DND-41 (cell line): ENCODE measurements around the gene SNORC.

Source experiments
- EZH2 ChIP-seq: IDR thresholded peaks from 3 replicates; pipeline ENCODE4 v1.6.1; 2012; ENCODE audit warnings: borderline replicate concordance, low read depth, mild to moderate bottlenecking, moderate library complexity, low read length, inconsistent platforms; ENCODE audit not compliant: severe bottlenecking
- TF ChIP-seq, protein P1 (sequence below): IDR thresholded peaks from 2 replicates; pipeline ENCODE4 v1.5.1; 2012; ENCODE audit warnings: borderline replicate concordance, low read length, moderate library complexity, mild to moderate bottlenecking; ENCODE audit not compliant: poor library complexity, severe bottlenecking; ENCODE audit errors: extremely low read depth

DNA sequence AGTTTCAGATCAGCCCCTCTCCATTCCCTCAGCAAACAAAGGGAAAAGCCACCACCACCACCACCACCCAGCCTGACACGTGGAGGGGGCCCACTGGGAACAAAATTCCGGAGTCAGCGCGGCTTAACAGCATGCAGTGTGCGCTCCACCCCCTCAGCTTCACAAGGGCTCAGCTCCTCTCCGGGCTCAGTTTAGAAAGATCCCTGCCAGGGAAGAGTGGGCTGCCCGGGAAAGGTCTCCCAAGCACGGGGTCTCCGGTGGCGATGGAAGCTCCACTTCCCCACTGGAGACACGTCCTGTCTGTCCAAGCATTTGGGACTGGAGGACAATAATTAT lies 55.7 kb downstream of the SNORC start:
- TF ChIP-seq, protein P1, sequence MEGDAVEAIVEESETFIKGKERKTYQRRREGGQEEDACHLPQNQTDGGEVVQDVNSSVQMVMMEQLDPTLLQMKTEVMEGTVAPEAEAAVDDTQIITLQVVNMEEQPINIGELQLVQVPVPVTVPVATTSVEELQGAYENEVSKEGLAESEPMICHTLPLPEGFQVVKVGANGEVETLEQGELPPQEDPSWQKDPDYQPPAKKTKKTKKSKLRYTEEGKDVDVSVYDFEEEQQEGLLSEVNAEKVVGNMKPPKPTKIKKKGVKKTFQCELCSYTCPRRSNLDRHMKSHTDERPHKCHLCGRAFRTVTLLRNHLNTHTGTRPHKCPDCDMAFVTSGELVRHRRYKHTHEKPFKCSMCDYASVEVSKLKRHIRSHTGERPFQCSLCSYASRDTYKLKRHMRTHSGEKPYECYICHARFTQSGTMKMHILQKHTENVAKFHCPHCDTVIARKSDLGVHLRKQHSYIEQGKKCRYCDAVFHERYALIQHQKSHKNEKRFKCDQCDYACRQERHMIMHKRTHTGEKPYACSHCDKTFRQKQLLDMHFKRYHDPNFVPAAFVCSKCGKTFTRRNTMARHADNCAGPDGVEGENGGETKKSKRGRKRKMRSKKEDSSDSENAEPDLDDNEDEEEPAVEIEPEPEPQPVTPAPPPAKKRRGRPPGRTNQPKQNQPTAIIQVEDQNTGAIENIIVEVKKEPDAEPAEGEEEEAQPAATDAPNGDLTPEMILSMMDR: no peak
- no peak for TF ChIP-seq EZH2
